ACHN (cell line): ENCODE results near the gene TRAPPC2B.
A peak's percentile ranks its signal among the peaks of the same experiment; 100 is the strongest.

ENCODE experiments used
- DNase-seq: peaks from one replicate; pipeline ENCODE4 v3.0.0-alpha.2; 2015
- in situ Hi-C: cut with HindIII; loops from 2 replicates; pipeline ENCODE4 v1.10.0; 2017; ENCODE audit warnings: low sequenced_read_pairs, low pct_ligation_motif_present, low pct_unique_long_range_greater_than_20kb

The TRAPPC2B gene

DNA sequence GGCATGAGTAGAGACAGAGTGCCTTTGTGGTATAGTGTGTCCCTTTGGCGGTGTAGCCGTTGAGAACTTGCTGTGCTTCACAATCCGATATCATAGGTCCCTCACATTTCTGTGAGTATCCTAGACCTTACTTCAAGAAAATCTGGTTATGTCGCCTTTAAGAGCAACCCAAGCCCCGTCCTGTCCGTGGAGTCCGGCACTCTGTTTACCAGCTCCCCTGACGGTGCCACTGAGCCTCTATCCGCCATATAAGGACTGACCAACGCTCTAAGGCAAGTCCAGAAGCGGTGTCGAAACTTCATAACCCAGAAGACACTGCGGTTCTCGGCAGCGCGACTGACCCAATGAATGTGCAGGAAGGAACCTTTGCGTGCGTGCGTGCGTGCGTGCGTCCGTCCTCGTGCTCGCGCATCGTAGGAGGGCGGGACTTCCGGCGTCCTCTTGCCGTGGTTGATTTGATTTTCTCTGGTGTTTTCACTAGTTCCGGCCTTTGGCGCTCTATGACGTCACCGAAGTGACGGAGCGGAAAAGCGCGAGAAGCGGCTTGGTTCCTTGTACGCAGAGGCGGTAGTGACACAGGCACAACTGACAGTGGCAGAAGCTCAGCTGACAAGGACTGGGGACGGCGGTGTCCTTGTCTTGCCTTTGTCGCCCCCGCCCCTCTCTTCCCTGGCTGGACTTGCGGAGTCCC, at the start of gene TRAPPC2B, which contains the start of gene ZNF547:
Gene TRAPPC2B (plus strand): TSS at position 555 of the 691 bp plus-strand sequence. CDS start 1,283 bp downstream, outside the sequence.
Gene ZNF547 (plus strand): TSS at position 555 of the 691 bp plus-strand sequence. CDS start 5,005 bp downstream, outside the sequence.
- DNase-seq: peak; percentile 97
- in situ Hi-C loops: no loop called here

- no peak for DNase-seq
- in situ Hi-C loops: no loop called here
Observed at GRCh38 chr19:57314146-57314545, 49.2 kb upstream of the TRAPPC2B start.

GRCh38 chr19:57317503-57317902, 45.8 kb upstream of the TRAPPC2B start:
- in situ Hi-C loops: no loop called here

DNA sequence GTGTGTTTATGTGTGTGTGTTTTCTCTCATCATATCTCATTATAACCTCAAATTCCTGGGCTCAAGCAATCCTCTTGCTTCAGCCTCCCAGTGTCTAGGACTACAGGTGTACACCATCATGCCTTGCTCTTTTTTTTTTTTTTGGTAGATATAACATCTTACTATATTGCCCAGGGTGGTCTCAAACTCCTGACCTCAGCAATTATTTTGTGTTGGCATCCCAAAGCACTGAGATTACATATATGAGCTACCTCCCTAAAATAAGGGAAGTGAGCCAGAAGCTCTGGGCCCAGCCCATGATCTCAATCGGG, 43.5 kb upstream of the TRAPPC2B start:
- DNase-seq: no peak
- in situ Hi-C loops: no loop called here

More at GRCh38 chr19:57317503-57317902, 45.8 kb upstream of the TRAPPC2B start:
- DNase-seq: no peak

- peak; percentile 95 for DNase-seq
- in situ Hi-C loops: no loop called here
Observed at GRCh38 chr19:57320180-57321084, 42.9 kb upstream of the TRAPPC2B start, which contains the start of gene ZNF543. TSS of gene ZNF543 (plus strand) at chr19:57320472. CDS start at chr19:57320854, 382 bp downstream.

GRCh38 chr19:57321116-57321515, 42.2 kb upstream of the TRAPPC2B start:
- in situ Hi-C loops: no loop called here
- DNase-seq: no peak

DNA sequence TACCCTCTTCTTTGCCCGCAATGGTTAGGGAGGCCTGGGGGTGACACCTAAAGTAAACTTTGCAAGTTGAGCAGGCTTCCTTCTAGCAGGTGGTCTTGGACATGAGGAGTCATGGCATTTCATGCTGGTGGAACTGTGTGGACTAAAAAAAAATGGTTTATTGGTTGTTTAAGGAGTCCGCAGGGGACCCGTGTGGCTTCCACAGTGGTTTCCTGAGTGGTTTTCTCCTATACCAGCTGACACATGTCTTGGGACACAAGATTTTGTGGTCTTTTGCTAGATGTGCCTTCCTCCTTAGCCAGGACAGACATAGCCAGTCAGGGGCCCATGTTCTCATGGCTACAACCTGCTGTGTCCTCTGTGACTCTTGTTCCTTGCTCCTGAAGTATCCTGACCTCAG, 41.6 kb upstream of the TRAPPC2B start:
- in situ Hi-C loops: no loop called here
- no peak for DNase-seq

GRCh38 chr19:57324992-57325391, 38.4 kb upstream of the TRAPPC2B start:
- DNase-seq: no peak
- in situ Hi-C loops: no loop called here

DNA sequence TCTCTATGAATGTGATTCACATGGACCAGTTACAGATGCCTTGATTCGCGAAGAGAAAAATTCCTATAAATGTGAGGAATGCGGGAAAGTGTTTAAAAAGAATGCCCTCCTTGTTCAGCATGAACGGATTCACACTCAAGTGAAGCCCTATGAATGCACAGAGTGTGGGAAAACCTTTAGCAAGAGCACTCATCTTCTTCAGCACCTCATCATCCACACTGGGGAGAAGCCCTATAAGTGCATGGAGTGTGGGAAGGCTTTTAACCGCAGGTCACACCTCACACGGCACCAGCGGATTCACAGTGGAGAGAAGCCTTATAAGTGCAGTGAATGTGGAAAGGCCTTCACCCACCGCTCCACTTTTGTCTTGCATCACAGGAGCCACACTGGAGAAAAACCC, 35.4 kb upstream of the TRAPPC2B start:
- in situ Hi-C loops: no loop called here
- DNase-seq: no peak

DNA sequence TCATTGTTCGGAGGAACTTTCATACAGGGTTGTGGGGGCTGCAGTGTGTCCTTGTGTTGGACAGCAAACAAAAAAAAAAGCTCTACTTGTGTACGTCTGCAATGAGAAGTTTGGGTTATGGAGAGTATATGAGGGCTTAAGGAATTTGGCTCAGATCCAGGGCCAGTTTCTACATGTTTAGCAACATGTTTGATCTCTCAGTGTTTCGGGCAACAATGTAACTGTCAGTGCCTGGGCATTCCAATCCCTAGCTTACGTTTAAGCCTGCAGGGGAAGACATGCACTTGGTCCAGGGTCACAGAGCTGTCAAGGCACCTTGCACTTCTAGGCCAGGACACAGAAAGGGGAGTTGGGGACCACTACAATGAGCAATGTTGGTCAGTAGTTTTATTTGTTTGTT, 29.2 kb upstream of the TRAPPC2B start:
- no peak for DNase-seq
- in situ Hi-C loops: no loop called here

DNA sequence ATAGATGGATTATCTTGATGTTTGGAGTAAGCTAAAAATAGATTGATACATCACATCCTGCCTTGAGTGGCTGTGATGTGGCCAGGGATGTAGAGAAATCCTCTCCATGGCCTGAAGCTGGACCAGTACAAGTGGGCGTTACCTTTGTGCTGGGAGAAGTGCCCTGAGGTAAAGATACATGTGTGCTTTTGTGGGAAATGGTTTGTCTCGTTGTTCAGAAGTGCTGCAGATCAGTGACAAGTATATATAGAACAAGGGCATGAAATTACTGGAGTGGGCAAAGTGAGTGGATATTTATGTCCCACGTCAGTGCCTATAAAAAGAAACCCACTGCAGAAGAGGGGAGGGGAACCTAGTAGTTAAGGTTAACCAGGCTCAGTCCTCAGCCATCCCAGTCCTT, 24.5 kb upstream of the TRAPPC2B start:
- DNase-seq: no peak
- in situ Hi-C loops: no loop called here

DNA sequence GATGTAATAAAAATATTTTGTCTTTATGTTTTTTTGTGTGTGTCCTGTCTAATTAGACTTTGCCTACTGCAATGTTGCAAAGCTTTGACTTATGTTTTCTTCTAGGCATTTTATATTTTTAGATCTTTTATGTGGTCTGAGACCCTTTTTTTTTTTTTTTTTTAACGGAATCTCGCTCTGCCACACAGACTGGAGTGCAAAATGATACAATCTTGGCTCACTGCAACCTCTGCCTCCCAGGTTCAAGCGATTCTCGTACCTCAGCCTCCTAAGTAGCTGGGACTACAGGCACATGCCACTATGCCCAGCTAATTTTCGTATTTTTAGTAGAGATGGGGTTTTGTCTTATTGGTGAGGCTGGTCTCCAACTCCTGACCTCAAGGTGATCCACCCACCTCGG, 20.8 kb upstream of the TRAPPC2B start:
- in situ Hi-C loops: no loop called here
- no peak for DNase-seq

- no peak for DNase-seq
- in situ Hi-C loops: no loop called here
Observed at GRCh38 chr19:57348136-57348535, 15.2 kb upstream of the TRAPPC2B start.

GRCh38 chr19:57350877-57351805, 12.2 kb upstream of the TRAPPC2B start, which contains the start of gene ZNF304:
TSS of gene ZNF304 (plus strand) at chr19:57351271. CDS start at chr19:57351665, 394 bp downstream.
- DNase-seq: peak; percentile 91
- in situ Hi-C loops: no loop called here

DNA sequence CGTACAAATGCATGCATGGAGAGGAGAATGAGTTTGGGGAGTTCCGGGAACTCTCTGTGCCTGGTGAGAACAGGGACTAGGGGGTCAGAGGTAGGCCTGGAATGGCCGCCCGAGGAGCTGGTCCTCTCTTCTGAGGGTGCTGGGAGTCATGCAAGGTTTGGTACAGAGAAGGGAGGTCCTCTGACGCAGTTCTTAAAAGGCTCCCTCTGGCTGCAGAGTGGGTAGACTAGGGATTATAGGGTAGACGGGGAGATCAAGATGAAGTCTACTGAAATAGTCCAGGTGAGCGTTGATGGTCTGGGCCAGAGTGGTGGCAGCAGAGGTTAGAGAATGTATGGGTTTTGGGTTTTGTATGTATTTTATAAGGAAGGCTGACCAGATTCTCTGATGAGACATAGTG, 11.5 kb upstream of the TRAPPC2B start:
- no peak for DNase-seq
- in situ Hi-C loops: no loop called here

- DNase-seq: no peak
- in situ Hi-C loops: no loop called here
Observed at GRCh38 chr19:57355916-57356315, 7.4 kb upstream of the TRAPPC2B start.

- no peak for DNase-seq
- in situ Hi-C loops: no loop called here
Observed at GRCh38 chr19:57357406-57357805, 5.9 kb upstream of the TRAPPC2B start.

GRCh38 chr19:57359300-57359699, 4.1 kb upstream of the TRAPPC2B start:
- DNase-seq: no peak
- in situ Hi-C loops: no loop called here
